Fibroblast of skin of left quadriceps (primary cell): ENCODE measurements around the gene N4BP3.
"Not testable (repeated sequence)": the region's sequence is repeated elsewhere in the genome, so short reads cannot be mapped to it uniquely, and the experiment has no call there.

Experiments
- DNase-seq, 2 experiments: peaks; one replicate each; pipeline ENCODE4 v3.0.0-alpha.2; 2013; ENCODE audit warnings: low read depth in 2 of 2

Gene N4BP3

GRCh38 chr5:178122346-178122745, 9.0 kb downstream of the N4BP3 start:
- DNase-seq: no peak

- DNase-seq: no peak
These were observed 10.0 kb downstream of the N4BP3 start for GRCh38 chr5:178123094-178123965.

GRCh38 chr5:178123966-178124925, 10.9 kb downstream of the N4BP3 start:
- DNase-seq: no peak

GRCh38 chr5:178125253-178125906, 12.0 kb downstream of the N4BP3 start:
- no peak for DNase-seq

GRCh38 chr5:178126556-178126955, 13.2 kb downstream of the N4BP3 start:
- no peak for DNase-seq

GRCh38 chr5:178127300-178128009, 14.1 kb downstream of the N4BP3 start:
- not testable (repeated sequence) for DNase-seq

- no peak for DNase-seq
These were observed 16.0 kb downstream of the N4BP3 start for GRCh38 chr5:178129296-178129695.

GRCh38 chr5:178130234-178130575, 16.9 kb downstream of the N4BP3 start:
- not testable (repeated sequence) for DNase-seq

GRCh38 chr5:178130576-178131445, 17.5 kb downstream of the N4BP3 start, which contains the start of gene RMND5B:
RMND5B (plus strand) TSS chr5:178131014; CDS start chr5:178138120, 7,106 bp downstream.
- peak; percentile 37 to 42 for DNase-seq

GRCh38 chr5:178131446-178131996, 18.2 kb downstream of the N4BP3 start:
- no peak for DNase-seq

GRCh38 chr5:178136990-178137389, 23.7 kb downstream of the N4BP3 start:
- DNase-seq: no peak

GRCh38 chr5:178137991-178138390, 24.7 kb downstream of the N4BP3 start:
- no peak for DNase-seq

- no peak for DNase-seq
These were observed 28.2 kb downstream of the N4BP3 start for GRCh38 chr5:178141550-178141949.

- DNase-seq: no peak
These were observed 29.3 kb downstream of the N4BP3 start for GRCh38 chr5:178142642-178143041.

- DNase-seq: no peak
These were observed 29.9 kb downstream of the N4BP3 start for GRCh38 chr5:178143246-178143645.

GRCh38 chr5:178143901-178144300, 30.6 kb downstream of the N4BP3 start:
- DNase-seq: no peak

GRCh38 chr5:178145965-178146820, 32.9 kb downstream of the N4BP3 start:
- no peak for DNase-seq

- DNase-seq: no peak
These were observed 34.1 kb downstream of the N4BP3 start for GRCh38 chr5:178147406-178147805.
